ENCODE data around the gene MIPEP. TPM values are rescaled to one million over a fixed set of nuclear protein-coding genes. Genes with fewer than 3 reads are reported as not detected.
A peak's percentile ranks its signal among the peaks of the same experiment; 100 is the strongest.

The MIPEP gene
- total RNA-seq, 1 experiment from 2014 or later: 18.6 TPM

GRCh38 chr13:23709536-23709935, 179.7 kb downstream of the MIPEP start:
- H3F3A ChIP-seq (ENCODE audit: insufficient read depth, low read depth): no peaks in the 10 kb centered on the region
- H4K20me1 ChIP-seq (ENCODE audit: insufficient read depth): no peaks in the 10 kb centered on the region
- no peaks in the 10 kb centered on the region for H3K9me3 ChIP-seq (ENCODE audit: insufficient read depth, low read depth)
- POLR2A ChIA-PET (ENCODE audit: unreplicated experiment): no interaction called here
- no peaks in the 10 kb centered on the region for H3K27me3 ChIP-seq (ENCODE audit: insufficient read depth, low read depth)
- H3K27ac ChIP-seq: no peak overlapping the region
- no peak overlapping the region for H3K4me3 ChIP-seq
- no TSS peak for BruUV-seq (replicated peaks)
- no peaks in the 10 kb centered on the region for H3K79me2 ChIP-seq (ENCODE audit: low read depth)
- no peaks in the 10 kb centered on the region for H3K4me1 ChIP-seq (replicated peaks; ENCODE audit: insufficient read depth)
- TF ChIP-seq EZH2 (IDR thresholded peaks at IDR 0.05; ENCODE audit: low read depth): no peak
- TF ChIP-seq, protein P1, sequence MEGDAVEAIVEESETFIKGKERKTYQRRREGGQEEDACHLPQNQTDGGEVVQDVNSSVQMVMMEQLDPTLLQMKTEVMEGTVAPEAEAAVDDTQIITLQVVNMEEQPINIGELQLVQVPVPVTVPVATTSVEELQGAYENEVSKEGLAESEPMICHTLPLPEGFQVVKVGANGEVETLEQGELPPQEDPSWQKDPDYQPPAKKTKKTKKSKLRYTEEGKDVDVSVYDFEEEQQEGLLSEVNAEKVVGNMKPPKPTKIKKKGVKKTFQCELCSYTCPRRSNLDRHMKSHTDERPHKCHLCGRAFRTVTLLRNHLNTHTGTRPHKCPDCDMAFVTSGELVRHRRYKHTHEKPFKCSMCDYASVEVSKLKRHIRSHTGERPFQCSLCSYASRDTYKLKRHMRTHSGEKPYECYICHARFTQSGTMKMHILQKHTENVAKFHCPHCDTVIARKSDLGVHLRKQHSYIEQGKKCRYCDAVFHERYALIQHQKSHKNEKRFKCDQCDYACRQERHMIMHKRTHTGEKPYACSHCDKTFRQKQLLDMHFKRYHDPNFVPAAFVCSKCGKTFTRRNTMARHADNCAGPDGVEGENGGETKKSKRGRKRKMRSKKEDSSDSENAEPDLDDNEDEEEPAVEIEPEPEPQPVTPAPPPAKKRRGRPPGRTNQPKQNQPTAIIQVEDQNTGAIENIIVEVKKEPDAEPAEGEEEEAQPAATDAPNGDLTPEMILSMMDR (conservative IDR thresholded peaks at IDR 0.05): no peak
- H3K36me3 ChIP-seq (ENCODE audit: low read depth): no peaks in the 10 kb centered on the region
- intact Hi-C loops (cut with micrococcal nuclease; ENCODE audit: unreplicated experiment): no loop called here
- H3K9me2 ChIP-seq (ENCODE audit: insufficient read depth): no peaks in the 10 kb centered on the region
- no peak for DNase-seq
- CTCF ChIA-PET: no interaction called here
- H3K4me2 ChIP-seq: no peak overlapping the region
- H2AFZ ChIP-seq: no peak overlapping the region

- H3K4me1 ChIP-seq (replicated peaks; ENCODE audit: insufficient read depth): no peaks in the 10 kb centered on the region
- ChIA-PET POLR2A (ENCODE audit: unreplicated experiment) (no interaction called here), CTCF (interaction anchor here (0.6 to 0.7 kb wide), 2 partner anchors 84 to 182 kb away, joined by 3 to 5 read pairs; no protein-coding TSS in a partner anchor)
- TF ChIP-seq, protein P1 (conservative IDR thresholded peaks at IDR 0.05): peak; percentile 27; the same call in 1 of the 2 replicates
- TF ChIP-seq EZH2 (IDR thresholded peaks at IDR 0.05; ENCODE audit: low read depth): no peak
- H3K27ac ChIP-seq: no peak overlapping the region
- no peak overlapping the region for H3K4me3 ChIP-seq
- no peaks in the 10 kb centered on the region for H3K9me3 ChIP-seq (ENCODE audit: insufficient read depth, low read depth)
- no peaks in the 10 kb centered on the region for H3K9me2 ChIP-seq (ENCODE audit: insufficient read depth)
- H3F3A ChIP-seq (ENCODE audit: insufficient read depth, low read depth): no peaks in the 10 kb centered on the region
- no peaks in the 10 kb centered on the region for H4K20me1 ChIP-seq (ENCODE audit: insufficient read depth)
- DNase-seq: no peak
- no peak overlapping the region for H2AFZ ChIP-seq
- H3K79me2 ChIP-seq (ENCODE audit: low read depth): no peaks in the 10 kb centered on the region
- peaks cover 5% of the 10 kb centered on the region; the same call in 1 of the 2 replicates for H3K27me3 ChIP-seq (ENCODE audit: insufficient read depth, low read depth)
- no peak overlapping the region for H3K4me2 ChIP-seq
- no TSS peak for BruUV-seq (replicated peaks)
- intact Hi-C loops (cut with micrococcal nuclease; ENCODE audit: unreplicated experiment): no loop called here
- H3K36me3 ChIP-seq (ENCODE audit: low read depth): no peaks in the 10 kb centered on the region
Observed at GRCh38 chr13:23707674-23708073, 181.5 kb downstream of the MIPEP start.

DNA sequence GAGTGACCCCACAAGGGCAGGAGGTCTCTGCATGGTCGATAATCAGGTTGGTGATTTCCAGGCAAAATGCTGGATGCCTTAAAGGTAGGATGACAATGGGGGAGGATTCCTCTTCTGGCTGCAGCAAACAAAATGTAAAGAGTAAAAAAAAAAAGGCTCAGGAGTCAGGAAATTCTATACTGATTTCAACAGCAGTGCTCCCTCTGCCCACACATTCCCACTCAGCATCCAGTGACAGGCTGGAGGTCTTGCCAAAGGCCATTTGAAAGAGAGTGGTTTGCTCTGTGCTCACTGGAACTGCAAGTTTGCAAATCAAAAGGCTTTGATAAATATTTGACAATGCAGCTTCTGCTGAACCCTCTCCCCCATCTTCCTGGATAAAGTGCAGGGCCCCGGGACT, 183.6 kb downstream of the MIPEP start:
- ChIA-PET CTCF (no interaction called here), POLR2A (ENCODE audit: unreplicated experiment) (no interaction called here)
- no peak for DNase-seq
- H3K79me2 ChIP-seq (ENCODE audit: low read depth): no peaks in the 10 kb centered on the region
- no peak overlapping the region for H3K27ac ChIP-seq
- intact Hi-C loops (cut with micrococcal nuclease; ENCODE audit: unreplicated experiment): no loop called here
- TF ChIP-seq, protein P1 (conservative IDR thresholded peaks at IDR 0.05): no peak
- no peak for TF ChIP-seq EZH2 (IDR thresholded peaks at IDR 0.05; ENCODE audit: low read depth)
- no peak overlapping the region for H3K4me3 ChIP-seq
- peaks cover 22% of the 10 kb centered on the region for H3K27me3 ChIP-seq (ENCODE audit: insufficient read depth, low read depth)
- H3K9me2 ChIP-seq (ENCODE audit: insufficient read depth): no peaks in the 10 kb centered on the region
- H3K36me3 ChIP-seq (ENCODE audit: low read depth): no peaks in the 10 kb centered on the region
- H4K20me1 ChIP-seq (ENCODE audit: insufficient read depth): no peaks in the 10 kb centered on the region
- no peaks in the 10 kb centered on the region for H3F3A ChIP-seq (ENCODE audit: insufficient read depth, low read depth)
- no peaks in the 10 kb centered on the region for H3K9me3 ChIP-seq (ENCODE audit: insufficient read depth, low read depth)
- H3K4me2 ChIP-seq: no peak overlapping the region
- no TSS peak for BruUV-seq (replicated peaks)
- no peaks in the 10 kb centered on the region for H3K4me1 ChIP-seq (replicated peaks; ENCODE audit: insufficient read depth)
- H2AFZ ChIP-seq: no peak overlapping the region

Data from PC-9 (cell line).